ENCODE measurements around the gene MYLK4.

MYLK4 gene

DNA sequence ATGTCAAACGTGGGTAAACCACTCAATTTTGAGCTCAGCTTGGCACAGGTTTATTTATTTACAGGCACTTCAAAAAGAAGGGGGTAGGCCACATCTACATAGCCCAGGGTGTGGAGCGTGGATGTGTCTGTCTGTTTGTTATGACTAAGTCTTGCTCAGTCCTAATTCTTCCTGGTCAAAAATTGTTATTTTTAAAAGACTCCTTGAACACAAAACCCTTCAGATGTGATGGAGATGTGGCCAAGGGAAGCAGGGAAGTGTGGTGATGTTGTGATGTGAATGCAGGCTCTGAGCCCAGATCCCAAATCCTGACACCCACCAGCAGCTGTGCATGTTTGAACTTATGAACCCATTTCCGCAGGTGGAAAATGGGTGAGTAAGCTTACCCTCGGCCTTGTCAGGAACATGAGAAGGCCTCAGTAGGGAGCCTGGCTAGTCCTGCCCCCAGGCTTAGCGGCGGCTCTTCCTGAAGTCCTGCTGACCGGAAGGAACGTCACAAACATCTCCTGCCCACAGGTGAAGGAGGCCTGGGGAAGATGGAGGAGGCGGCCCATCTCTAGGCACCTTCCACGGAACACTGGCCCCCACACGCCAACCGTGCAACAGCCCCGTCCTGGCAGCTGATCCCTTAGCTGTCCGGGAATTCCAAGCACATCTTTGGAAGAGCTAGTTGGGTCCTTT, 119.7 kb downstream of the MYLK4 start:
- no peak for DNase-seq (ENCODE audit: low read depth, low spot score)

DNA sequence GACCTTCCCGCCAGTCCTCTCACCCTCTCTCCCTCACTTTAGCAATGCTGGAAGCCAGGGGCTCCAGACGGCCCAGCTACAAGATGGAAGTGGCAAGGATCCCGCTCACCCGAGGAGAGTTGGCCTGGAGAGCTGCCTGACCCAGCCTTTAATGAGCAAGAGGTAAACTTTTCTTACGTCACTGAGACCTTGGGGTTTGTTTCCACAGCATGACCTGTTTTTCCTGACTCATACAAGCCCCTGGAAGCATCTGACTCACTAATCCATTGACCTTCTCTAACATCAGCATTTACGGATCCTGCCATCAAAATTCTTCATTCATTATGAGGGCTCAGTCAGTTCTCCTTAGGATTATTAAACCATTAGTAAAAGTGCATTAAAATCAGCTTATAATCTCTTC, 120.4 kb downstream of the MYLK4 start:
- Histone ChIP-seq H3K27me3 (ENCODE audit: insufficient read depth, insufficient read length) (no peaks in the 10 kb centered on the region), H3K4me1 (ENCODE audit: insufficient read depth, insufficient read length) (no peaks in the 10 kb centered on the region), H3K36me3 (ENCODE audit: insufficient read depth, insufficient read length, low read length) (no peaks in the 10 kb centered on the region), H3K9ac (ENCODE audit: insufficient read length, low read depth) (no peak overlapping the region), H3K4me3 (ENCODE audit: insufficient read length, low read depth) (no peak overlapping the region), H3K9me3 (ENCODE audit: insufficient read depth, low read length) (no peaks in the 10 kb centered on the region)
- TF ChIP-seq ZNF274 (IDR thresholded peaks at IDR 0.05; ENCODE audit: low read depth, low read length) (no peak), YY1 (IDR thresholded peaks at IDR 0.05; ENCODE audit: insufficient read depth, insufficient read length) (no peak), SUZ12 (IDR thresholded peaks at IDR 0.05; ENCODE audit: extremely low read depth, insufficient read depth, insufficient read length) (no peak)
- DNase-seq (ENCODE audit: low read depth, low spot score) = no peak

More for the DNA sequence above, 119.7 kb downstream of the MYLK4 start:
- TF ChIP-seq SUZ12 (IDR thresholded peaks at IDR 0.05; ENCODE audit: extremely low read depth, insufficient read depth, insufficient read length) = no peak
- TF ChIP-seq ZNF274 (IDR thresholded peaks at IDR 0.05; ENCODE audit: low read depth, low read length) = no peak
- no peak for TF ChIP-seq YY1 (IDR thresholded peaks at IDR 0.05; ENCODE audit: insufficient read depth, insufficient read length)
- Histone ChIP-seq H3K4me3 (ENCODE audit: insufficient read length, low read depth) (no peak overlapping the region), H3K27me3 (ENCODE audit: insufficient read depth, insufficient read length) (no peaks in the 10 kb centered on the region), H3K36me3 (ENCODE audit: insufficient read depth, insufficient read length, low read length) (no peaks in the 10 kb centered on the region), H3K9me3 (ENCODE audit: insufficient read depth, low read length) (no peaks in the 10 kb centered on the region), H3K4me1 (ENCODE audit: insufficient read depth, insufficient read length) (no peaks in the 10 kb centered on the region), H3K9ac (ENCODE audit: insufficient read length, low read depth) (no peak overlapping the region)

DNA sequence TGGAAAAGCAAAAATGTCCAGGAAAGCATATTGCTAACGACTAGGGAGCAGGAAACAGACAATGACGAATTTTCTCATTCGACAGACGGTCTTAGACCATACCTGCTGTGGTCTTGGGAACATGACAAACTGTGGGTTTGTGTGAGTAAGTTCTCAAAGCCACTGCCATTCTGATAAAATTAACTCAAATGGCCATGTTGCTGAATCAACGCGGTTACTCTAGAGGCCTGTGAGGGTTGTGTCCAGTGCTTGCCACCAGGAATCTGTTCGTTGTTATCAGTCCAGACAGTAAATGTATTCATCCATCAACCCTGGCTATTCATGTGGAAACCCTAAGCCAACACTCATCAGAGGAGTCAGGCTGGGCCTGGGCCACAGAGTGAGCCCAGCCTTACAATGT, 124.3 kb downstream of the MYLK4 start:
- H3K36me3 ChIP-seq (ENCODE audit: insufficient read depth, insufficient read length, low read length) = no peaks in the 10 kb centered on the region
- H3K4me1 ChIP-seq (ENCODE audit: insufficient read depth, insufficient read length) = no peaks in the 10 kb centered on the region
- no peaks in the 10 kb centered on the region for H3K9me3 ChIP-seq (ENCODE audit: insufficient read depth, low read length)
- H3K9ac ChIP-seq (ENCODE audit: insufficient read length, low read depth) = no peak overlapping the region
- H3K27me3 ChIP-seq (ENCODE audit: insufficient read depth, insufficient read length) = no peaks in the 10 kb centered on the region
- TF ChIP-seq SUZ12 (IDR thresholded peaks at IDR 0.05; ENCODE audit: extremely low read depth, insufficient read depth, insufficient read length) = no peak
- no peak for TF ChIP-seq YY1 (IDR thresholded peaks at IDR 0.05; ENCODE audit: insufficient read depth, insufficient read length)
- TF ChIP-seq ZNF274 (IDR thresholded peaks at IDR 0.05; ENCODE audit: low read depth, low read length) = no peak
- no peak for DNase-seq (ENCODE audit: low read depth, low spot score)
- H3K4me3 ChIP-seq (ENCODE audit: insufficient read length, low read depth) = no peak overlapping the region

DNA sequence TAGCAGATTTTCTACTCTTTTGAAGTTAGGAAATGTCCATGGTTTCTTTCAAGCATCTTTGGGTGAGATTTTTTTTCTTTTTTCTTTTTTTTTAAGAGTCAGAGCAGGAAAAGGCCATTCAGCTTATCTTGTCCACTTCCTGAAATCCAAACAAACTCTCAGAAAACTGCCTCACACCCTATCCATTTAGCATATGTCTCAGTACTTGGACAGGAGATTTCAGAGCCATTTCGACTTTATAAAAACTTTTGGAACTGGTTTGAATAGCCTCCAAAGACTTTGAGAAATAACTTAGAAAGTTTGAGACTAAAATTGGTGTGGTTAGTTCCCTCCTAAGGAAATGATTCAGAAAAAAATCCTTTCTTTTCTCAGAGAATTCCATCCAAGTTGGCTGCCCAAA, 125.1 kb downstream of the MYLK4 start:
- no peak for DNase-seq (ENCODE audit: low read depth, low spot score)
- no peak for TF ChIP-seq YY1 (IDR thresholded peaks at IDR 0.05; ENCODE audit: insufficient read depth, insufficient read length)
- no peak for TF ChIP-seq SUZ12 (IDR thresholded peaks at IDR 0.05; ENCODE audit: extremely low read depth, insufficient read depth, insufficient read length)
- TF ChIP-seq ZNF274 (IDR thresholded peaks at IDR 0.05; ENCODE audit: low read depth, low read length) = no peak
- no peaks in the 10 kb centered on the region for H3K27me3 ChIP-seq (ENCODE audit: insufficient read depth, insufficient read length)
- H3K9me3 ChIP-seq (ENCODE audit: insufficient read depth, low read length) = no peaks in the 10 kb centered on the region
- H3K36me3 ChIP-seq (ENCODE audit: insufficient read depth, insufficient read length, low read length) = no peaks in the 10 kb centered on the region
- no peaks in the 10 kb centered on the region for H3K4me1 ChIP-seq (ENCODE audit: insufficient read depth, insufficient read length)
- no peak overlapping the region for H3K9ac ChIP-seq (ENCODE audit: insufficient read length, low read depth)
- no peak overlapping the region for H3K4me3 ChIP-seq (ENCODE audit: insufficient read length, low read depth)

DNA sequence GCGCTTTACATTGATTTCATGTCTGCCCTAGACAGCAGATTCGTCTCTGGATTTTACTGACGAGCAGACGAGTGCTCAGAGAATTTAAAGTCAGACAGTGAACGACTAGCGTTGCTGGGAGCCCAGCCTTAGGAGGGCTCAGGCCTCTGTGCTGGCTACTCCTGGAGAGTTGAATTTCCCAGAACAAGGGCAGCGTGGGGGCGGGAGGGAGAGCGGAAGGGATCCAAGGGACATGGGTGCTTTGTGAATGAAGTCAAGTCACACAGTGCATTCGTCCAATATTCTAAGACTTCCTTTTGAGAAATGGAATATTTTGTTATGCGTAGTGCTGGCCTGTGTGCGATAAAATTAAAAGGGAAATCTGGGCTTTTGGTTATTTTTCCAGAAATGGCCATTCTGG, 126.5 kb downstream of the MYLK4 start:
- no peaks in the 10 kb centered on the region for H3K27me3 ChIP-seq (ENCODE audit: insufficient read depth, insufficient read length)
- no peak overlapping the region for H3K4me3 ChIP-seq (ENCODE audit: insufficient read length, low read depth)
- TF ChIP-seq SUZ12 (IDR thresholded peaks at IDR 0.05; ENCODE audit: extremely low read depth, insufficient read depth, insufficient read length) (no peak), YY1 (IDR thresholded peaks at IDR 0.05; ENCODE audit: insufficient read depth, insufficient read length) (no peak), ZNF274 (IDR thresholded peaks at IDR 0.05; ENCODE audit: low read depth, low read length) (no peak)
- H3K36me3 ChIP-seq (ENCODE audit: insufficient read depth, insufficient read length, low read length) = no peaks in the 10 kb centered on the region
- DNase-seq (ENCODE audit: low read depth, low spot score) = no peak
- H3K9me3 ChIP-seq (ENCODE audit: insufficient read depth, low read length) = no peaks in the 10 kb centered on the region
- no peaks in the 10 kb centered on the region for H3K4me1 ChIP-seq (ENCODE audit: insufficient read depth, insufficient read length)
- no peak overlapping the region for H3K9ac ChIP-seq (ENCODE audit: insufficient read length, low read depth)

DNA sequence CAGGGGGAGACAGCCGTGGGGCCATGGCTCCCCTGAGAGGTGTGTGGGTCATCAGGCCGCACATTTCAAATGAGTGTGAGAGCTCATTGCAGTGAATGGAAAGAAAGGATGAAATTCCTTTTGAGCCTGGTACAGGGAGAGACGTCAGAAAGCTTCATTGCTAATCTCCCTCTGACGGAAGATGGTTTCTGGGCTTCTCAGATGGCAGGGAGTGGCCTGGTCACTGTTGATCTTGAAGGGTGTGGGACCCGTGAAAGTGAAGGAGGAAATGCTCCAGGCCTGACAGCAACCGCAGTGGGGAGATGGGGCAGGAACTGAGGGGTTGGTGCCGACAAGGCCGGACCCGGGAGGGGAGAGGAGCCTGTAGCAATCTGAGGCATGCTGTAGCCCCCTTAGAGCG, 127.4 kb downstream of the MYLK4 start:
- Histone ChIP-seq H3K9ac (ENCODE audit: insufficient read length, low read depth) (no peak overlapping the region), H3K4me1 (ENCODE audit: insufficient read depth, insufficient read length) (no peaks in the 10 kb centered on the region), H3K36me3 (ENCODE audit: insufficient read depth, insufficient read length, low read length) (no peaks in the 10 kb centered on the region), H3K4me3 (ENCODE audit: insufficient read length, low read depth) (no peak overlapping the region), H3K9me3 (ENCODE audit: insufficient read depth, low read length) (no peaks in the 10 kb centered on the region), H3K27me3 (ENCODE audit: insufficient read depth, insufficient read length) (no peaks in the 10 kb centered on the region)
- TF ChIP-seq YY1 (IDR thresholded peaks at IDR 0.05; ENCODE audit: insufficient read depth, insufficient read length) (no peak), ZNF274 (IDR thresholded peaks at IDR 0.05; ENCODE audit: low read depth, low read length) (no peak), SUZ12 (IDR thresholded peaks at IDR 0.05; ENCODE audit: extremely low read depth, insufficient read depth, insufficient read length) (no peak)
- DNase-seq (ENCODE audit: low read depth, low spot score) = no peak

DNA sequence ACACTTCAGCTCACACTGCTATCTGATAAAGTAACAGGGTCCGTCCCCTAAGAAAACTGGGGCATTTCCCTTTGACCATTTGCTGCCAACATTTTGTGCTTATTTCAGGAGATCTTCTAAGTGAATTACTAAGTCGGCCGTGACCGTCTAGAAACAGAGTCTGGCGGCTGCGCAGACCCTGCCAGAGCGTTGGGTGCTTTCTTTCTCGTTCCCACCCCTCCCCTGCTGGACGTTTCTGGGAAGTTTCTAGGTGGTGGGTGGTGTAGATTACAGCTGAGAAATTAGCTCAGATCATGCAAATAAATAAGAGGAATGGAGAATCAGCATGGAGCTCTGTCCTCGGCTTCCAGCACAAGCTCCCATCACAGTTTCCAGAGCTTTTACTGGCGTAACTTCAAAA, 128.1 kb downstream of the MYLK4 start:
- DNase-seq (ENCODE audit: low read depth, low spot score) = no peak
- Histone ChIP-seq H3K4me3 (ENCODE audit: insufficient read length, low read depth) (no peak overlapping the region), H3K4me1 (ENCODE audit: insufficient read depth, insufficient read length) (no peaks in the 10 kb centered on the region), H3K36me3 (ENCODE audit: insufficient read depth, insufficient read length, low read length) (no peaks in the 10 kb centered on the region), H3K9me3 (ENCODE audit: insufficient read depth, low read length) (no peaks in the 10 kb centered on the region), H3K27me3 (ENCODE audit: insufficient read depth, insufficient read length) (no peaks in the 10 kb centered on the region), H3K9ac (ENCODE audit: insufficient read length, low read depth) (no peak overlapping the region)
- TF ChIP-seq YY1 (IDR thresholded peaks at IDR 0.05; ENCODE audit: insufficient read depth, insufficient read length) (no peak), ZNF274 (IDR thresholded peaks at IDR 0.05; ENCODE audit: low read depth, low read length) (no peak), SUZ12 (IDR thresholded peaks at IDR 0.05; ENCODE audit: extremely low read depth, insufficient read depth, insufficient read length) (no peak)

Data from NT2/D1 (cell line).